HEK293 (cell line): ENCODE measurements around the gene TBC1D14.

ENCODE experiments used
- FEZF1 ChIP-seq: fragments of 450-650 bp; formaldehyde crosslinking; IDR thresholded peaks from 2 replicates; pipeline ENCODE4 v1.5.1; 2016; ENCODE audit warnings: missing biosample characterization, missing genetic modification characterization
- GFI1B ChIP-seq: fragments of 450-650 bp; formaldehyde crosslinking; IDR thresholded peaks from 2 replicates; pipeline ENCODE4 v1.5.1; 2016; ENCODE audit warnings: missing biosample characterization, missing genetic modification characterization
- GLIS2 ChIP-seq: fragments of 450-650 bp; formaldehyde crosslinking; IDR thresholded peaks from 2 replicates; pipeline ENCODE4 v1.5.1; 2016; ENCODE audit warnings: missing biosample characterization, missing genetic modification characterization
- KLF1 ChIP-seq: fragments of 450-650 bp; formaldehyde crosslinking; IDR thresholded peaks from 2 replicates; pipeline ENCODE4 v1.5.1; 2016; ENCODE audit warnings: missing biosample characterization, missing genetic modification characterization
- KLF8 ChIP-seq: fragments of 450-650 bp; formaldehyde crosslinking; IDR thresholded peaks from 2 replicates; pipeline ENCODE4 v1.5.1; 2016; ENCODE audit warnings: missing biosample characterization, missing genetic modification characterization
- KLF9 ChIP-seq: fragments of 450-650 bp; formaldehyde crosslinking; IDR thresholded peaks from 2 replicates; pipeline ENCODE4 v1.5.1; 2016; ENCODE audit warnings: missing biosample characterization, missing genetic modification characterization, low read depth
- OSR2 ChIP-seq: fragments of 450-650 bp; formaldehyde crosslinking; IDR thresholded peaks from 2 replicates; pipeline ENCODE4 v1.5.1; 2016; ENCODE audit warnings: missing biosample characterization, missing genetic modification characterization
- SCRT1 ChIP-seq: fragments of 450-650 bp; formaldehyde crosslinking; IDR thresholded peaks from 2 replicates; pipeline ENCODE4 v1.5.1; 2016; ENCODE audit warnings: missing biosample characterization, missing genetic modification characterization, borderline replicate concordance
- SP2 ChIP-seq: fragments of 450-650 bp; formaldehyde crosslinking; IDR thresholded peaks from 2 replicates; pipeline ENCODE4 v1.5.1; 2016; ENCODE audit warnings: missing biosample characterization, missing genetic modification characterization
- SP3 ChIP-seq: fragments of 450-650 bp; formaldehyde crosslinking; IDR thresholded peaks from 2 replicates; pipeline ENCODE4 v1.5.1; 2016; ENCODE audit warnings: missing biosample characterization, missing genetic modification characterization
- YY1 ChIP-seq: fragments of 450-650 bp; formaldehyde crosslinking; IDR thresholded peaks from 2 replicates; pipeline ENCODE4 v1.5.1; 2018; ENCODE audit warnings: missing biosample characterization, missing genetic modification characterization
- ZNF10 ChIP-seq: fragments of 450-650 bp; formaldehyde crosslinking; IDR thresholded peaks from 2 replicates; pipeline ENCODE4 v1.5.1; 2017; ENCODE audit warnings: missing biosample characterization, missing genetic modification characterization
- ZNF16 ChIP-seq: fragments of 450-650 bp; formaldehyde crosslinking; IDR thresholded peaks from 2 replicates; pipeline ENCODE4 v1.5.1; 2016; ENCODE audit warnings: low read depth, missing biosample characterization, missing genetic modification characterization
- ZNF19 ChIP-seq: fragments of 450-650 bp; formaldehyde crosslinking; IDR thresholded peaks from 2 replicates; pipeline ENCODE4; 2016; ENCODE audit warnings: missing biosample characterization, missing genetic modification characterization, low read depth
- ZNF335 ChIP-seq: fragments of 450-650 bp; formaldehyde crosslinking; conservative IDR thresholded peaks from 2 replicates; pipeline ENCODE4 v1.5.1; 2016; ENCODE audit warnings: missing biosample characterization, missing genetic modification characterization
- ZNF354C ChIP-seq: fragments of 450-650 bp; formaldehyde crosslinking; IDR thresholded peaks from 2 replicates; pipeline ENCODE4 v1.5.1; 2016; ENCODE audit warnings: missing biosample characterization, missing genetic modification characterization, low read depth, borderline replicate concordance
- ZNF423 ChIP-seq: fragments of 450-650 bp; formaldehyde crosslinking; IDR thresholded peaks from 2 replicates; pipeline ENCODE4 v1.5.1; 2016; ENCODE audit warnings: missing biosample characterization, missing genetic modification characterization
- ZNF501 ChIP-seq: fragments of 450-650 bp; formaldehyde crosslinking; IDR thresholded peaks from 2 replicates; pipeline ENCODE4 v1.5.1; 2016; ENCODE audit warnings: missing biosample characterization, missing genetic modification characterization
- ZNF623 ChIP-seq: fragments of 450-650 bp; formaldehyde crosslinking; IDR thresholded peaks from 2 replicates; pipeline ENCODE4 v1.5.1; 2016; ENCODE audit warnings: missing biosample characterization, missing genetic modification characterization
- ZNF658 ChIP-seq: fragments of 450-650 bp; formaldehyde crosslinking; IDR thresholded peaks from 2 replicates; pipeline ENCODE4; 2016; ENCODE audit warnings: missing biosample characterization, missing genetic modification characterization
- ZNF677 ChIP-seq: fragments of 450-650 bp; IDR thresholded peaks from 2 replicates; pipeline ENCODE4 v1.5.0; 2018; ENCODE audit warnings: missing biosample characterization, mild to moderate bottlenecking, missing genetic modification characterization, moderate library complexity
- ZNF76 ChIP-seq: fragments of 450-650 bp; formaldehyde crosslinking; IDR thresholded peaks from 2 replicates; pipeline ENCODE4; 2016; ENCODE audit warnings: low read depth, missing biosample characterization, missing genetic modification characterization, borderline replicate concordance
- ZNF768 ChIP-seq: fragments of 450-650 bp; formaldehyde crosslinking; IDR thresholded peaks from 2 replicates; pipeline ENCODE4 v1.5.1; 2018; ENCODE audit warnings: missing biosample characterization, mild to moderate bottlenecking, missing genetic modification characterization
- ZNF777 ChIP-seq: fragments of 450-650 bp; formaldehyde crosslinking; IDR thresholded peaks from 2 replicates; pipeline ENCODE4 v1.5.1; 2017; ENCODE audit warnings: missing biosample characterization, missing genetic modification characterization, borderline replicate concordance
- ZNF785 ChIP-seq: fragments of 450-650 bp; formaldehyde crosslinking; IDR thresholded peaks from 2 replicates; pipeline ENCODE4 v1.5.1; 2016; ENCODE audit warnings: missing biosample characterization, missing genetic modification characterization
- ZNF830 ChIP-seq: fragments of 450-650 bp; IDR thresholded peaks from 2 replicates; pipeline ENCODE4 v1.5.0; 2018; ENCODE audit warnings: missing biosample characterization, missing genetic modification characterization, low read depth, mild to moderate bottlenecking, moderate library complexity
- ZNF843 ChIP-seq: fragments of 450-650 bp; formaldehyde crosslinking; IDR thresholded peaks from 2 replicates; pipeline ENCODE4 v1.5.1; 2016; ENCODE audit warnings: missing biosample characterization, missing genetic modification characterization
- TF ChIP-seq, protein P1 (sequence below): fragments of 450-650 bp; formaldehyde crosslinking; IDR thresholded peaks from 2 replicates; pipeline ENCODE4 v1.5.1; 2016; ENCODE audit warnings: missing biosample characterization, missing genetic modification characterization
- TF ChIP-seq, protein P2 (sequence below): fragments of 450-650 bp; formaldehyde crosslinking; IDR thresholded peaks from 2 replicates; pipeline ENCODE4 v1.5.1; 2017; ENCODE audit warnings: missing biosample characterization, missing genetic modification characterization
- TF ChIP-seq, protein P3 (sequence below): fragments of 450-650 bp; formaldehyde crosslinking; IDR thresholded peaks from 2 replicates; pipeline ENCODE4 v1.5.1; 2016; ENCODE audit warnings: missing biosample characterization, missing genetic modification characterization
- TF ChIP-seq, protein P4 (sequence below): IDR thresholded peaks from 2 replicates; pipeline ENCODE4 v1.6.1; 2011; ENCODE audit warnings: mild to moderate bottlenecking, low read depth, low read length, borderline replicate concordance
- TF ChIP-seq, protein P5 (sequence below): fragments of 450-650 bp; formaldehyde crosslinking; IDR thresholded peaks from 2 replicates; pipeline ENCODE4 v1.5.1; 2017; ENCODE audit warnings: missing biosample characterization, mild to moderate bottlenecking, missing genetic modification characterization, moderate library complexity

Gene TBC1D14

DNA sequence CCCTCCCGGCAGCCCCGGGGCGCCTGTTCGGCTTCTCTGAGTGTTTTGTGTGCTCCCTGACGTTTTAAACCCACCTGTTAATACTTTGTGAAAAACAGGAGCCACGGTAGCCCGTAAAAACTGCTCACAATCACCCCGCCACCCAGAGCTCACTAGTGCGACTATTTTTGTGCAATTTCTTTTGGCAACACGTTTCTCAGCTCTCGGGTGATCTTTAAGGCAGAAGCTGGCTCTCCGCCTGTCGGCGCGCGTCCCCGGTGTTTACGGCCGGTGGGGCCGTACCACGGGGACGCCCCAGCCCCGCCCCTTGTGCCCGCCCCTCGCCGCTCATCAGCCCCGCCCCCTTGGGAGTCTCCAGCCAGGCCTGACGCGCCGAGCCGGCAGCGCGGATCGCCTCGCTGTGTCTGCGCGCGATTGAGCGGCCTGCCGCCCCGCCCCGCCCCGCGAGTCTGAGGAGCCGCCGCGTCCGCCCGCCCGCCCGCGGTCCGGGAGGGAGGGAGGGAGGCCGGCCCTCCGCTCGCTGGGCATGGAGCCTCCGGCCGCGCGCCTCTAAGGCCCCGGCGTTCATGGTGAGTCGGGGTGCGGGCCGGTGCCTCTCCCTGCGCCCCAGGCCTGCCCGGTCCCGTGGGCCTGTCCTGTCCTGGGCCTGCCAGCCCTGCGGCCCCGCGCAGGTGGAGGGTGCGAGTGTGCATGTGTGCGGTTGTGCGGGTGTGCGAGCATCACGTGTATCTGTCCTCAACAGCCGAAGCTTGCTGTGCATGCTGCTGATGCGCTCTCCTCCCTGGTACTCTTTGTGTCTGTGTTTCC lies 77.4 kb downstream of the TBC1D14 start (continued):
- TF ChIP-seq SCRT1 (tag by site-specific recombination) (0 out of 2 replicates have a peak, but pooled peaks have one; percentile 38), ZNF501 (tag by site-specific recombination) (peak; percentile 24), ZNF423 (tag by site-specific recombination) (peak; percentile 55; the same call in 1 of the 2 replicates), FEZF1 (tag by site-specific recombination) (no peak), YY1 (peak; percentile 48; the same call in 1 of the 2 replicates), ZNF623 (no peak), ZNF354C (tag by site-specific recombination) (no peak), ZNF76 (tag by site-specific recombination) (0 out of 2 replicates have a peak, but pooled peaks have one; percentile 46), OSR2 (tag by site-specific recombination) (peak; percentile 52), ZNF16 (no peak), ZNF335 (peak; percentile 89), ZNF19 (tag by site-specific recombination) (no peak), KLF8 (peak; percentile 18; the same call in 1 of the 2 replicates), ZNF830 (no peak), ZNF677 (no peak), GFI1B (tag by site-specific recombination) (no peak), ZNF658 (tag by site-specific recombination) (no peak), SP2 (tag by site-specific recombination) (peak; percentile 63), KLF1 (peak; percentile 14; the same call in 1 of the 2 replicates), SP3 (tag by site-specific recombination) (peak; percentile 78), KLF9 (tag by site-specific recombination) (peak; percentile 56), ZNF785 (tag by site-specific recombination) (0 out of 2 replicates have a peak, but pooled peaks have one; percentile 48), ZNF10 (tag by site-specific recombination) (0 out of 2 replicates have a peak, but pooled peaks have one; percentile 76), ZNF777 (tag by site-specific recombination) (no peak), ZNF843 (tag by site-specific recombination) (no peak), ZNF768 (tag by site-specific recombination) (peak; percentile 47; the same call in 1 of the 2 replicates), GLIS2 (tag by site-specific recombination) (peak; percentile 38; the same call in 1 of the 2 replicates)
- TF ChIP-seq, protein P1, sequence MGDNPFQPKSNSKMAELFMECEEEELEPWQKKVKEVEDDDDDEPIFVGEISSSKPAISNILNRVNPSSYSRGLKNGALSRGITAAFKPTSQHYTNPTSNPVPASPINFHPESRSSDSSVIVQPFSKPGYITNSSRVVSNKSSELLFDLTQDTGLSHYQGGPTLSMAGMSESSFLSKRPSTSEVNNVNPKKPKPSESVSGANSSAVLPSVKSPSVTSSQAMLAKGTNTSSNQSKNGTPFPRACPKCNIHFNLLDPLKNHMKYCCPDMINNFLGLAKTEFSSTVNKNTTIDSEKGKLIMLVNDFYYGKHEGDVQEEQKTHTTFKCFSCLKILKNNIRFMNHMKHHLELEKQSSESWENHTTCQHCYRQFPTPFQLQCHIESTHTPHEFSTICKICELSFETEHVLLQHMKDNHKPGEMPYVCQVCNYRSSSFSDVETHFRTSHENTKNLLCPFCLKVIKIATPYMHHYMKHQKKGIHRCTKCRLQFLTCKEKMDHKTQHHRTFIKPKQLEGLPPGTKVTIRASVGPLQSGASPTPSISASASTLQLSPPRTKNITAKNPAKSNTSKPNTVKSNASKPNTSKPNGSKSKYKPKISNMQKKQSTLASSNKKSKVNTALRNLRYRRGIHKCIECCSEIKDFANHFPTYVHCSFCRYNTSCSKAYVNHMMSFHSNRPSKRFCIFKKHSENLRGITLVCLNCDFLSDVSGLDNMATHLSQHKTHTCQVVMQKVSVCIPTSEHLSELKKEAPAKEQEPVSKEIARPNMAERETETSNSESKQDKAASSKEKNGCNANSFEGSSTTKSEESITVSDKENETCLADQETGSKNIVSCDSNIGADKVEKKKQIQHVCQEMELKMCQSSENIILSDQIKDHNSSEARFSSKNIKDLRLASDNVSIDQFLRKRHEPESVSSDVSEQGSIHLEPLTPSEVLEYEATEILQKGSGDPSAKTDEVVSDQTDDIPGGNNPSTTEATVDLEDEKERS (tag by site-specific recombination), result no peak
- TF ChIP-seq, protein P2, sequence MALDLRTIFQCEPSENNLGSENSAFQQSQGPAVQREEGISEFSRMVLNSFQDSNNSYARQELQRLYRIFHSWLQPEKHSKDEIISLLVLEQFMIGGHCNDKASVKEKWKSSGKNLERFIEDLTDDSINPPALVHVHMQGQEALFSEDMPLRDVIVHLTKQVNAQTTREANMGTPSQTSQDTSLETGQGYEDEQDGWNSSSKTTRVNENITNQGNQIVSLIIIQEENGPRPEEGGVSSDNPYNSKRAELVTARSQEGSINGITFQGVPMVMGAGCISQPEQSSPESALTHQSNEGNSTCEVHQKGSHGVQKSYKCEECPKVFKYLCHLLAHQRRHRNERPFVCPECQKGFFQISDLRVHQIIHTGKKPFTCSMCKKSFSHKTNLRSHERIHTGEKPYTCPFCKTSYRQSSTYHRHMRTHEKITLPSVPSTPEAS (tag by site-specific recombination), result peak; percentile 92
- TF ChIP-seq, protein P3, sequence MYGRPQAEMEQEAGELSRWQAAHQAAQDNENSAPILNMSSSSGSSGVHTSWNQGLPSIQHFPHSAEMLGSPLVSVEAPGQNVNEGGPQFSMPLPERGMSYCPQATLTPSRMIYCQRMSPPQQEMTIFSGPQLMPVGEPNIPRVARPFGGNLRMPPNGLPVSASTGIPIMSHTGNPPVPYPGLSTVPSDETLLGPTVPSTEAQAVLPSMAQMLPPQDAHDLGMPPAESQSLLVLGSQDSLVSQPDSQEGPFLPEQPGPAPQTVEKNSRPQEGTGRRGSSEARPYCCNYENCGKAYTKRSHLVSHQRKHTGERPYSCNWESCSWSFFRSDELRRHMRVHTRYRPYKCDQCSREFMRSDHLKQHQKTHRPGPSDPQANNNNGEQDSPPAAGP (tag by site-specific recombination), result no peak
- TF ChIP-seq, protein P4, sequence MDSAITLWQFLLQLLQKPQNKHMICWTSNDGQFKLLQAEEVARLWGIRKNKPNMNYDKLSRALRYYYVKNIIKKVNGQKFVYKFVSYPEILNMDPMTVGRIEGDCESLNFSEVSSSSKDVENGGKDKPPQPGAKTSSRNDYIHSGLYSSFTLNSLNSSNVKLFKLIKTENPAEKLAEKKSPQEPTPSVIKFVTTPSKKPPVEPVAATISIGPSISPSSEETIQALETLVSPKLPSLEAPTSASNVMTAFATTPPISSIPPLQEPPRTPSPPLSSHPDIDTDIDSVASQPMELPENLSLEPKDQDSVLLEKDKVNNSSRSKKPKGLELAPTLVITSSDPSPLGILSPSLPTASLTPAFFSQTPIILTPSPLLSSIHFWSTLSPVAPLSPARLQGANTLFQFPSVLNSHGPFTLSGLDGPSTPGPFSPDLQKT, result no peak
- TF ChIP-seq, protein P5, sequence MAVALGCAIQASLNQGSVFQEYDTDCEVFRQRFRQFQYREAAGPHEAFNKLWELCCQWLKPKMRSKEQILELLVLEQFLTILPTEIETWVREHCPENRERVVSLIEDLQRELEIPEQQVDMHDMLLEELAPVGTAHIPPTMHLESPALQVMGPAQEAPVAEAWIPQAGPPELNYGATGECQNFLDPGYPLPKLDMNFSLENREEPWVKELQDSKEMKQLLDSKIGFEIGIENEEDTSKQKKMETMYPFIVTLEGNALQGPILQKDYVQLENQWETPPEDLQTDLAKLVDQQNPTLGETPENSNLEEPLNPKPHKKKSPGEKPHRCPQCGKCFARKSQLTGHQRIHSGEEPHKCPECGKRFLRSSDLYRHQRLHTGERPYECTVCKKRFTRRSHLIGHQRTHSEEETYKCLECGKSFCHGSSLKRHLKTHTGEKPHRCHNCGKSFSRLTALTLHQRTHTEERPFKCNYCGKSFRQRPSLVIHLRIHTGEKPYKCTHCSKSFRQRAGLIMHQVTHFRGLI (tag by site-specific recombination), result no peak
